ENCODE measurements around the gene PLXDC1.

- TF ChIP-seq CTCF (conservative IDR thresholded peaks at IDR 0.05 in 1 of 2, IDR thresholded peaks at IDR 0.05 in 1 of 2; ENCODE audit: low read depth in 1 of 2, low read length in 2 of 2) (no peak), EZH2 (IDR thresholded peaks at IDR 0.05; ENCODE audit: low read length, missing control alignments) (no peak)
These were observed 15.2 kb upstream of the PLXDC1 start for GRCh38 chr17:39166437-39167335.

Measured in fibroblast of lung (primary cell).